ENCODE measurements around the gene CLPSL2. TPM values are rescaled to one million over a fixed set of nuclear protein-coding genes. Genes with fewer than 3 reads are reported as not detected.

CLPSL2 gene
- total RNA-seq, 2 donors from 2014 or later: not detected

DNA sequence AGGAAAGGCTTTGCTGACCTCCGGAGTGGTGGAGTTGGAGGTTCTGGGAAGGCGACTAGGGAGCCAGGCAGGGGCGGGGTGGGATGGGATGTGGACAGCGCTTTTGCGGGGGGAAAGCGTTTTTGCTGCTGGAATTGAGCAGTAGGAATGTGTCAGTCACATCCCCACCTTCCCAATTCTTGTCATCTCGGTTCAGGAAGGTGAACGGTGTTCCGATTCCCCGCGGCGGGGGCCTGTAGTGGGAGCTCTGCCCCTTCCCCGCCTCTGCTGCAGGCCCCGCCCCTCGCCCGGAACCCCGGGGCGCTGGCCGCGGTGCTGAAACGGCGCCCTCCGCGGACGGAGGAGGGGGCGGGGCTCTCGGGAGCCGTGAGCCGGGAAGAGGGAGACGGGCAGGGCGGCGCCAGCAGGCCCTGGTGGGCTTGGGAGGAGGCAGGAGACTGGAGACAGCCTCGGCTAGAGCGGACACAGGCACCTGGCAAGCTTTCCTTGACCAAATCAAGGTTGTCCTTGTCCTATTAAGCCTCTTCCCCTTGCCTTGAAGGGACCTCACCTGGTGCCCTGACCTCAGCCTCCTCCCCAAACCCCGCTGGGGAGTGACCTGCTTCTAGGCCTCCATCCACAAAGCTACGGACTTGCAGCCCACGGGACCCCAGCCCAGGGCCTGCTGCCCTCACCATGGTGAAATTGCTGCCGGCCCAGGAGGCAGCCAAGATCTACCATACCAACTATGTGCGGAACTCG is 28.8 kb downstream of the CLPSL2 start, which contains the start of gene LHFPL5:
LHFPL5 (plus strand) TSS at position 357 of the 741 bp plus-strand sequence; CDS start at position 676, 319 bp downstream.
- ATAC-seq (replicated peaks in 1 of 2) (peak; percentile 73 to 76), DNase-seq (peak; percentile 61 to 73)
- no peaks in the 10 kb centered on the region for H3K4me1 Mint-ChIP-seq (ENCODE audit: low read depth)
- peaks cover 20% of the 10 kb centered on the region for H3K27me3 Mint-ChIP-seq (ENCODE audit: low read depth)
- peak within 1 kb of the TSS in 1 of 2 donors; percentile 5 for H3K4me3 Mint-ChIP-seq
- no peak within 1 kb of the TSS for H3K27ac Mint-ChIP-seq
- H3K36me3 Mint-ChIP-seq (ENCODE audit: insufficient read depth in 2 of 2): no peaks in the 10 kb centered on the region
- no peaks in the 10 kb centered on the region for H3K9me3 Mint-ChIP-seq

GRCh38 chr6:35808688-35809087 is 32.3 kb downstream of the CLPSL2 start:
- Mint-ChIP-seq H3K4me3 (no peak overlapping the region), H3K4me1 (ENCODE audit: low read depth) (no peaks in the 10 kb centered on the region), H3K36me3 (ENCODE audit: insufficient read depth in 2 of 2) (no peaks in the 10 kb centered on the region), H3K9me3 (no peaks in the 10 kb centered on the region), H3K27ac (no peak overlapping the region), H3K27me3 (ENCODE audit: low read depth) (peaks cover 20% of the 10 kb centered on the region)
- DNase-seq (no peak), ATAC-seq (replicated peaks in 1 of 2) (no peak)

- ATAC-seq (replicated peaks in 1 of 2) (no peak), DNase-seq (no peak)
- H3K4me1 Mint-ChIP-seq (ENCODE audit: low read depth): no peaks in the 10 kb centered on the region
- H3K4me3 Mint-ChIP-seq: no peak overlapping the region
- no peaks in the 10 kb centered on the region for H3K36me3 Mint-ChIP-seq (ENCODE audit: insufficient read depth in 2 of 2)
- H3K9me3 Mint-ChIP-seq: no peaks in the 10 kb centered on the region
- no peak overlapping the region for H3K27ac Mint-ChIP-seq
- H3K27me3 Mint-ChIP-seq (ENCODE audit: low read depth): peaks cover 20% of the 10 kb centered on the region
These were observed 33.4 kb downstream of the CLPSL2 start for GRCh38 chr6:35809809-35810208.

DNA sequence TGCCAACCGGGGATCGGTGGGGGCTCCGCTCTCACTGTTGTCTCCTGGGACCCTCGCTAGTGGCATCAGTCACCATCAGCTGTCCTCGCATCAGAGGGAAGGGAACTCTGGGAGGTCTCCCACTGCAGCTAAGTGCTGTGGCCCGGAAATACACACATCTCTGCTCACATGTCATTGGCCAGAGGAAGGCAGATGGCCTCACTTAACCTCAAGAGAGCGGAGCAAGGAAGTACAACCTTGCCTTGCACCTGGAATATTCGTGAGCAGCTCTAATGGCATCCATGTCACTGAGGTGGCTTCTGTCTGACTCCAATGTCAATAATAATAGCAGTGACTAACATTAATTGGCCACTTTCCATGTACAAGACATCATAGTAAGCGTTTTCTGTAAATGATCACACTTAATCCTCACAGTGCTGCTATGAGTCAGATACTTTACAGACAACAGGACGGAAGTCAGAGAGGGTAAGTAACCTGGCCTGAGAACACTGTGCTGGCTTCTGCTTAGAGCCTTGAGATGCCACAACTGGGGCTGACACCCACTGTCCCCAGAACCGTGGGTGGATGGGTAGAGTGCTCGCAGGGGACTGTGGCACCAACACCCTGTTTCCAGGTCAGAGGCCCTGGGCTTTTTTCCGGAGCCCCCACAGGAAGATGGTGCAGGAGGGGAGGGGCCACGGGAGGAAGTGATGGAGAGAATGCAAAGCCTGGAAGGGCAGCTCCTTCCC is 34.7 kb downstream of the CLPSL2 start:
- Mint-ChIP-seq H3K9me3 (no peaks in the 10 kb centered on the region), H3K36me3 (ENCODE audit: insufficient read depth in 2 of 2) (no peaks in the 10 kb centered on the region), H3K27ac (no peak overlapping the region), H3K4me1 (ENCODE audit: low read depth) (no peaks in the 10 kb centered on the region), H3K4me3 (peak overlapping the region in 1 of 2 donors; percentile 50), H3K27me3 (ENCODE audit: low read depth) (peaks cover 13% of the 10 kb centered on the region)
- DNase-seq: no peak
- peak in 1 of 2 donors; percentile 73 for ATAC-seq (replicated peaks in 1 of 2)

GRCh38 chr6:35811699-35811995 is 35.2 kb downstream of the CLPSL2 start:
- DNase-seq: no peak
- Mint-ChIP-seq H3K27me3 (ENCODE audit: low read depth) (peaks cover 8% of the 10 kb centered on the region), H3K27ac (no peak overlapping the region), H3K4me1 (ENCODE audit: low read depth) (no peaks in the 10 kb centered on the region), H3K36me3 (ENCODE audit: insufficient read depth in 2 of 2) (no peaks in the 10 kb centered on the region), H3K4me3 (no peak overlapping the region), H3K9me3 (no peaks in the 10 kb centered on the region)
- no peak for ATAC-seq (replicated peaks in 1 of 2)

GRCh38 chr6:35817515-35817914 is 41.1 kb downstream of the CLPSL2 start:
- DNase-seq (no peak), ATAC-seq (replicated peaks in 1 of 2) (no peak)
- Mint-ChIP-seq H3K27me3 (ENCODE audit: low read depth) (no peaks in the 10 kb centered on the region), H3K4me3 (no peak overlapping the region), H3K9me3 (no peaks in the 10 kb centered on the region), H3K27ac (no peak overlapping the region), H3K4me1 (ENCODE audit: low read depth) (no peaks in the 10 kb centered on the region), H3K36me3 (ENCODE audit: insufficient read depth in 2 of 2) (peaks cover 0 to 3% of the 10 kb centered on the region in 2 donors)

GRCh38 chr6:35823601-35824000 is 47.2 kb downstream of the CLPSL2 start:
- no peaks in the 10 kb centered on the region for H3K27me3 Mint-ChIP-seq (ENCODE audit: low read depth)
- H3K4me3 Mint-ChIP-seq: no peak overlapping the region
- H3K9me3 Mint-ChIP-seq: no peaks in the 10 kb centered on the region
- H3K27ac Mint-ChIP-seq: no peak overlapping the region
- no peaks in the 10 kb centered on the region for H3K4me1 Mint-ChIP-seq (ENCODE audit: low read depth)
- H3K36me3 Mint-ChIP-seq (ENCODE audit: insufficient read depth in 2 of 2): no peaks in the 10 kb centered on the region
- no peak for ATAC-seq (replicated peaks in 1 of 2)
- DNase-seq: no peak

DNA sequence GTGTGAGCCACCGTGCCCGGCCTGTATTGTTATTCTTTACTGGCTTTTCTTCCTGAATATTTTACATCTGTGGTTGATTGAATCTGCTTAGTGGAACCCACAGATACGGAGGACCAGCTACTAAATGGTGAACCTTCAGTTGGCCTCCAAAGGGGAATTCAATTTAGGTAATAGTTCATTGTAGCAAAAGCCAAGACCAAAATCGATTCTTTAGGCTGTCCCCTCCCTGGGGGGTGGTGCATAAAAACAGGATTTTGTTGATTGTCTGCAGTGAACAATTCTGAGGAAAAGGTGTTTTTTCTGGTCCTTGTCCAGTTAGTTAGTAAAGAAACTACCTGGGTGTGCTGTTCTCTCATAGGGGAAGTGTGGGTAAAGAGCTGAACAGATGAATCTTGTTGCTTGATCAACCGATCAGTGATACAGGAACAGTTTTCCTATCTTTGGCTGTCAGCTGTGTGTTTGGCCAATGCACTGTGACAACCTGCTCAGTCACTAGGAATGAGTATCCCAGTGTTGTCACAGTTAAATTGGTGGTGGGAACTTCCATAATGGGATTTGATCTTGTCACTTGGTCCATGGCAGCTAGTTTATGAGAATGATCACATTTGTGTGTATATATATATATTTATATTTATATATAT is 48.3 kb downstream of the CLPSL2 start:
- Mint-ChIP-seq H3K27me3 (ENCODE audit: low read depth) (no peaks in the 10 kb centered on the region), H3K27ac (no peak overlapping the region), H3K4me1 (ENCODE audit: low read depth) (no peaks in the 10 kb centered on the region), H3K9me3 (peaks cover 0 to 1% of the 10 kb centered on the region in 2 donors), H3K36me3 (ENCODE audit: insufficient read depth in 2 of 2) (no peaks in the 10 kb centered on the region), H3K4me3 (no peak overlapping the region)
- DNase-seq (no peak), ATAC-seq (replicated peaks in 1 of 2) (no peak)

Other genes starting within 250 kb of the CLPSL2 start
- gene FKBP5, start 87.7 kb upstream of the CLPSL2 start, total RNA-seq: 100 to 1,000 TPM; 106 to 120 TPM
- gene ARMC12, start 39.6 kb upstream of the CLPSL2 start, total RNA-seq: 1 to 10 TPM; 4.5 to 5.2 TPM
- gene CLPSL1, start 4.4 kb downstream of the CLPSL2 start, total RNA-seq: not detected
- not detected for gene CLPS, start 20.7 kb downstream of the CLPSL2 start, total RNA-seq
- gene LHFPL5, start 28.8 kb downstream of the CLPSL2 start, total RNA-seq: not detected
- gene SRPK1, start 144.5 kb downstream of the CLPSL2 start, total RNA-seq: 10 to 100 TPM; 98.3 to 99.7 TPM
- under 1 TPM in 1 of 2 donors, not detected in 1; 0.44 TPM for gene SLC26A8, start 248.0 kb downstream of the CLPSL2 start, total RNA-seq